Measurements from ENCODE around the gene PRKD1. TPM values are rescaled to one million over a fixed set of nuclear protein-coding genes. Genes with fewer than 3 reads are reported as not detected.

The PRKD1 gene
- total and polyA plus RNA-seq, 10 of the 15 experiments (the other 5 are each of a cell fraction or from before 2014, with no cell fraction given), result 0.02 to 0.56 TPM; not detected in 8

DNA sequence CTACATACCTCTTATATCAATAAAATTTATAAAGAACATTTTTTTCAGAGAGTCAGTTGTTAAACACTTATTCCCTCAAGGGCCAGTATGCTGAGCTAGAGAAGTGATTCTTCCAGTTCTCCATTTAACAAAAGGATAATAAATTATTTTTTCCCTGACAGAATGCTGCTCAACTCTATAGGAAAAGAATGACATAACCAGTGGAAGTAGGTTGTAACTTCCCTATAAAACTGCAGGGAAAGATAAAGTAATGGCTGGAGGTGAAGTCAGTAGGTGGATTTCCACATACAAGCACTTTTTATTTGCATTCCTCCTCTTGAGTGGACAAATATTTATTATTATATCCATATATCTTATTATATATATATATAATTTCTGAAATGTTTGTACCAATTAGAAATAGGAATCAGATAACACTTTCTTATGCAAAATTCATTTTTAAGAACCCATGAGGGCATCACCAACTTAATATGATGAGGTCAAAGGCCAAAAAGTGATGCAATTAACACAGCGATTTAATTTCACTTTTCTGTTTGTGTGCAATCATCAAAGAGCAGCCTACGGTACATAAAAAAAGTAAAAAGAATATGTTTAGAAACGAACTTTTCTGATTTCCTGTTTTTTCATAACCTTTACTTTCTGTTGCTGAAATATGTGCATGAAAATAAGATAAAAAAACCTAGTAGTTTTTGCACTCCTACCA is 175.3 kb downstream of the PRKD1 start:
- H3K36me3 ChIP-seq (ENCODE audit: control insufficient read depth in 2 of 2, insufficient read depth in 2 of 2, low read length in 1 of 2), result no peaks in the 10 kb centered on the region
- RAD21 ChIA-PET (ENCODE audit: unreplicated experiment), result no interaction called here
- H3K9me3 ChIP-seq (replicated peaks; ENCODE audit: control insufficient read depth, insufficient read depth, low read length), result no peaks in the 10 kb centered on the region
- no peak for FAIRE-seq
- no peaks in the 10 kb centered on the region for H3K79me2 ChIP-seq (ENCODE audit: control insufficient read depth, insufficient read depth, low read length)
- no peaks in the 10 kb centered on the region for H3K27me3 ChIP-seq (replicated peaks in 1 of 2; ENCODE audit: control insufficient read depth in 2 of 2, insufficient read depth in 2 of 2, low read length in 1 of 2)
- TF ChIP-seq STAT1 (conservative IDR thresholded peaks at IDR 0.05) (no peak), KAT2A (conservative IDR thresholded peaks at IDR 0.05; ENCODE audit: control insufficient read depth, low read depth, low read length) (no peak)
- no peak overlapping the region for H3K4me3 ChIP-seq
- H3K9ac ChIP-seq (ENCODE audit: control insufficient read depth, insufficient read depth, low read length), result no peak overlapping the region
- no peak overlapping the region for H2AFZ ChIP-seq (ENCODE audit: control insufficient read depth, low read depth, low read length)
- no peaks in the 10 kb centered on the region for H4K20me1 ChIP-seq (ENCODE audit: control insufficient read depth, insufficient read depth)
- no peaks in the 10 kb centered on the region for H3K4me1 ChIP-seq (ENCODE audit: control insufficient read depth, insufficient read depth, low read length)
- H3K4me2 ChIP-seq (ENCODE audit: control insufficient read depth, insufficient read depth), result no peak overlapping the region
- intact Hi-C loops (cut with micrococcal nuclease; ENCODE audit: unreplicated experiment), result no loop called here
- BruUV-seq (replicated peaks), result no TSS peak
- CTCF ChIA-PET, result no interaction called here
- SMC1A ChIA-PET (ENCODE audit: uncharacterized antibody, unreplicated experiment), result no interaction called here
- in situ Hi-C loops (cut with MboI), result no loop called here
- 29% methylated on average over 3 of the region's 3 CpGs for WGBS (ENCODE audit: insufficient coverage, insufficient replicate concordance, low lambda C conversion rate, missing lambda C conversion rate)
- H3K27ac ChIP-seq (ENCODE audit: control insufficient read depth, insufficient read depth), result no peak overlapping the region
- ATAC-seq, result no peak
- DNase-seq (ENCODE audit: low read depth, low spot score), result no peak
- POLR2A ChIA-PET, result no interaction called here

DNA sequence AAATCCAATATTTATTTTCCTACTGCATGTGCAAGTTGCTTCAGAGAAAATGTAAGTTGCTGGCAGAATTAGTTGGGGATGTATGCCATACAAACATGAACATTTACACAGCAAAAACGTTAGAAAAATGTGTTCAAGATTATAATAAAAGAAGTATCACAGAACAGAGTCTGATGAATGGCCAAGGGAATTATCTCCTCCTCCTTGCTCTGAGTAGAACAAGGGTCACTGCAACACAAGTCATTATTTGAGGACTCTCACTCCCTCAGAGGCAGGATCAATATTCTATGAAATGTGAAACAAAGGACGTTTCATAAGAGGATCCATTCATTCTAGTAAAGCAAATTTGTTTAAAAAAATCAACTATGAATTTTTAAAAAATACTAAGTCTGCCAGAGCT is 177.8 kb downstream of the PRKD1 start:
- no peak overlapping the region for H3K4me2 ChIP-seq (ENCODE audit: control insufficient read depth, insufficient read depth)
- no peaks in the 10 kb centered on the region for H3K36me3 ChIP-seq (ENCODE audit: control insufficient read depth in 2 of 2, insufficient read depth in 2 of 2, low read length in 1 of 2)
- no peaks in the 10 kb centered on the region for H4K20me1 ChIP-seq (ENCODE audit: control insufficient read depth, insufficient read depth)
- ChIA-PET POLR2A (no interaction called here), RAD21 (ENCODE audit: unreplicated experiment) (no interaction called here), SMC1A (ENCODE audit: uncharacterized antibody, unreplicated experiment) (no interaction called here), CTCF (no interaction called here)
- no peaks in the 10 kb centered on the region for H3K4me1 ChIP-seq (ENCODE audit: control insufficient read depth, insufficient read depth, low read length)
- 0% methylated on average over 2 of the region's 2 CpGs for WGBS (ENCODE audit: insufficient coverage, insufficient replicate concordance, low lambda C conversion rate, missing lambda C conversion rate)
- FAIRE-seq (no peak), ATAC-seq (no peak), DNase-seq (ENCODE audit: low read depth, low spot score) (no peak)
- no peak overlapping the region for H3K4me3 ChIP-seq
- in situ Hi-C loops (cut with MboI), result no loop called here
- no peak overlapping the region for H2AFZ ChIP-seq (ENCODE audit: control insufficient read depth, low read depth, low read length)
- intact Hi-C loops (cut with micrococcal nuclease; ENCODE audit: unreplicated experiment), result no loop called here
- no peaks in the 10 kb centered on the region for H3K79me2 ChIP-seq (ENCODE audit: control insufficient read depth, insufficient read depth, low read length)
- no TSS peak for BruUV-seq (replicated peaks)
- H3K9me3 ChIP-seq (replicated peaks; ENCODE audit: control insufficient read depth, insufficient read depth, low read length), result no peaks in the 10 kb centered on the region
- H3K27me3 ChIP-seq (replicated peaks in 1 of 2; ENCODE audit: control insufficient read depth in 2 of 2, insufficient read depth in 2 of 2, low read length in 1 of 2), result no peaks in the 10 kb centered on the region
- H3K27ac ChIP-seq (ENCODE audit: control insufficient read depth, insufficient read depth), result no peak overlapping the region
- H3K9ac ChIP-seq (ENCODE audit: control insufficient read depth, insufficient read depth, low read length), result no peak overlapping the region
- no peak for TF ChIP-seq RAD51 (IDR thresholded peaks at IDR 0.05)
- TF ChIP-seq, protein P1, sequence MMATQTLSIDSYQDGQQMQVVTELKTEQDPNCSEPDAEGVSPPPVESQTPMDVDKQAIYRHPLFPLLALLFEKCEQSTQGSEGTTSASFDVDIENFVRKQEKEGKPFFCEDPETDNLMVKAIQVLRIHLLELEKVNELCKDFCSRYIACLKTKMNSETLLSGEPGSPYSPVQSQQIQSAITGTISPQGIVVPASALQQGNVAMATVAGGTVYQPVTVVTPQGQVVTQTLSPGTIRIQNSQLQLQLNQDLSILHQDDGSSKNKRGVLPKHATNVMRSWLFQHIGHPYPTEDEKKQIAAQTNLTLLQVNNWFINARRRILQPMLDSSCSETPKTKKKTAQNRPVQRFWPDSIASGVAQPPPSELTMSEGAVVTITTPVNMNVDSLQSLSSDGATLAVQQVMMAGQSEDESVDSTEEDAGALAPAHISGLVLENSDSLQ (IDR thresholded peaks at IDR 0.05), result no peak
- TF ChIP-seq NFYB (IDR thresholded peaks at IDR 0.05; ENCODE audit: insufficient read depth, low read depth, low read length), result no peak
- TF ChIP-seq, protein P2, sequence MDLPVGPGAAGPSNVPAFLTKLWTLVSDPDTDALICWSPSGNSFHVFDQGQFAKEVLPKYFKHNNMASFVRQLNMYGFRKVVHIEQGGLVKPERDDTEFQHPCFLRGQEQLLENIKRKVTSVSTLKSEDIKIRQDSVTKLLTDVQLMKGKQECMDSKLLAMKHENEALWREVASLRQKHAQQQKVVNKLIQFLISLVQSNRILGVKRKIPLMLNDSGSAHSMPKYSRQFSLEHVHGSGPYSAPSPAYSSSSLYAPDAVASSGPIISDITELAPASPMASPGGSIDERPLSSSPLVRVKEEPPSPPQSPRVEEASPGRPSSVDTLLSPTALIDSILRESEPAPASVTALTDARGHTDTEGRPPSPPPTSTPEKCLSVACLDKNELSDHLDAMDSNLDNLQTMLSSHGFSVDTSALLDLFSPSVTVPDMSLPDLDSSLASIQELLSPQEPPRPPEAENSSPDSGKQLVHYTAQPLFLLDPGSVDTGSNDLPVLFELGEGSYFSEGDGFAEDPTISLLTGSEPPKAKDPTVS (IDR thresholded peaks at IDR 0.05; ENCODE audit: low read depth, low read length), result no peak
- no peak for TF ChIP-seq MXI1 (IDR thresholded peaks at IDR 0.05; ENCODE audit: low read depth, low read length)
- TF ChIP-seq, protein P3, sequence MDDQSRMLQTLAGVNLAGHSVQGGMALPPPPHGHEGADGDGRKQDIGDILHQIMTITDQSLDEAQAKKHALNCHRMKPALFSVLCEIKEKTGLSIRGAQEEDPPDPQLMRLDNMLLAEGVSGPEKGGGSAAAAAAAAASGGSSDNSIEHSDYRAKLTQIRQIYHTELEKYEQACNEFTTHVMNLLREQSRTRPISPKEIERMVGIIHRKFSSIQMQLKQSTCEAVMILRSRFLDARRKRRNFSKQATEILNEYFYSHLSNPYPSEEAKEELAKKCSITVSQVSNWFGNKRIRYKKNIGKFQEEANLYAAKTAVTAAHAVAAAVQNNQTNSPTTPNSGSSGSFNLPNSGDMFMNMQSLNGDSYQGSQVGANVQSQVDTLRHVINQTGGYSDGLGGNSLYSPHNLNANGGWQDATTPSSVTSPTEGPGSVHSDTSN (IDR thresholded peaks at IDR 0.05; ENCODE audit: insufficient replicate concordance, low read depth, low read length), result no peak
- no peak for TF ChIP-seq SIX5 (IDR thresholded peaks at IDR 0.05; ENCODE audit: low read depth, low read length, severe bottlenecking)
- no peak for TF ChIP-seq MYC (IDR thresholded peaks at IDR 0.05; ENCODE audit: insufficient read depth, insufficient read length, insufficient replicate concordance, low read length, severe bottlenecking)
- TF ChIP-seq, protein P4, sequence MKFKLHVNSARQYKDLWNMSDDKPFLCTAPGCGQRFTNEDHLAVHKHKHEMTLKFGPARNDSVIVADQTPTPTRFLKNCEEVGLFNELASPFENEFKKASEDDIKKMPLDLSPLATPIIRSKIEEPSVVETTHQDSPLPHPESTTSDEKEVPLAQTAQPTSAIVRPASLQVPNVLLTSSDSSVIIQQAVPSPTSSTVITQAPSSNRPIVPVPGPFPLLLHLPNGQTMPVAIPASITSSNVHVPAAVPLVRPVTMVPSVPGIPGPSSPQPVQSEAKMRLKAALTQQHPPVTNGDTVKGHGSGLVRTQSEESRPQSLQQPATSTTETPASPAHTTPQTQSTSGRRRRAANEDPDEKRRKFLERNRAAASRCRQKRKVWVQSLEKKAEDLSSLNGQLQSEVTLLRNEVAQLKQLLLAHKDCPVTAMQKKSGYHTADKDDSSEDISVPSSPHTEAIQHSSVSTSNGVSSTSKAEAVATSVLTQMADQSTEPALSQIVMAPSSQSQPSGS (IDR thresholded peaks at IDR 0.05; ENCODE audit: low read length), result no peak
- no peak for TF ChIP-seq BMI1 (IDR thresholded peaks at IDR 0.05; ENCODE audit: borderline replicate concordance)
